ENCODE data around the gene SURF6. TPM values are rescaled to one million over a fixed set of nuclear protein-coding genes. Genes with fewer than 3 reads are reported as not detected.

SURF6 gene
- total RNA-seq, 1 donor from 2014 or later: 24.9 TPM

DNA sequence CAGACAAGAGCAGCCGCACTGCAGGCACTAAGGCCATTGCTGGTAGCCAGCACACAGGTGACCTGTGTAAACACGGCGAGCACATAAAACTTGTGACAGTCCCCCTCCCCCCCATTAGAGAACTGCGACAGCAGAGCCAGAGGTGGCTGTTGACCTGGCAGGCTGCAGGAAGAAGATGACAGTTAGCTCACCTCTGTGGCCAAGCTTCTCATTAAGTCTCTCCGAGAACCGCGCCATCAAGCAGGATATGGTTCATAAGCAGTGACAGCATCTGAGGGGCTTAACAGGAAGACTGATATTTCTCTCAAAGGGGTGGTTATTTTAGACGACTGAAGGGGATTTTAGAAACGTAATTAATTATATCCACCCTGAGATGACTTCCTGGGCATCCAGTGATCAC, 34.7 kb upstream of the SURF6 start:
- H3K36me3 Mint-ChIP-seq: peaks cover 2% of the 10 kb centered on the region
- H3K4me3 Mint-ChIP-seq: no peak overlapping the region
- DNase-seq (ENCODE audit: low spot score in 2 of 2, unreplicated experiment in 2 of 2): no peak
- H3K9me3 Mint-ChIP-seq: no peaks in the 10 kb centered on the region
- TF ChIP-seq, protein P1, sequence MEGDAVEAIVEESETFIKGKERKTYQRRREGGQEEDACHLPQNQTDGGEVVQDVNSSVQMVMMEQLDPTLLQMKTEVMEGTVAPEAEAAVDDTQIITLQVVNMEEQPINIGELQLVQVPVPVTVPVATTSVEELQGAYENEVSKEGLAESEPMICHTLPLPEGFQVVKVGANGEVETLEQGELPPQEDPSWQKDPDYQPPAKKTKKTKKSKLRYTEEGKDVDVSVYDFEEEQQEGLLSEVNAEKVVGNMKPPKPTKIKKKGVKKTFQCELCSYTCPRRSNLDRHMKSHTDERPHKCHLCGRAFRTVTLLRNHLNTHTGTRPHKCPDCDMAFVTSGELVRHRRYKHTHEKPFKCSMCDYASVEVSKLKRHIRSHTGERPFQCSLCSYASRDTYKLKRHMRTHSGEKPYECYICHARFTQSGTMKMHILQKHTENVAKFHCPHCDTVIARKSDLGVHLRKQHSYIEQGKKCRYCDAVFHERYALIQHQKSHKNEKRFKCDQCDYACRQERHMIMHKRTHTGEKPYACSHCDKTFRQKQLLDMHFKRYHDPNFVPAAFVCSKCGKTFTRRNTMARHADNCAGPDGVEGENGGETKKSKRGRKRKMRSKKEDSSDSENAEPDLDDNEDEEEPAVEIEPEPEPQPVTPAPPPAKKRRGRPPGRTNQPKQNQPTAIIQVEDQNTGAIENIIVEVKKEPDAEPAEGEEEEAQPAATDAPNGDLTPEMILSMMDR (IDR thresholded peaks at IDR 0.05; ENCODE audit: unreplicated experiment): no peak
- H3K27ac Mint-ChIP-seq: no peak overlapping the region
- H3K4me1 Mint-ChIP-seq: peaks cover 23% of the 10 kb centered on the region
- H3K27me3 Mint-ChIP-seq (ENCODE audit: low read depth): no peaks in the 10 kb centered on the region

DNA sequence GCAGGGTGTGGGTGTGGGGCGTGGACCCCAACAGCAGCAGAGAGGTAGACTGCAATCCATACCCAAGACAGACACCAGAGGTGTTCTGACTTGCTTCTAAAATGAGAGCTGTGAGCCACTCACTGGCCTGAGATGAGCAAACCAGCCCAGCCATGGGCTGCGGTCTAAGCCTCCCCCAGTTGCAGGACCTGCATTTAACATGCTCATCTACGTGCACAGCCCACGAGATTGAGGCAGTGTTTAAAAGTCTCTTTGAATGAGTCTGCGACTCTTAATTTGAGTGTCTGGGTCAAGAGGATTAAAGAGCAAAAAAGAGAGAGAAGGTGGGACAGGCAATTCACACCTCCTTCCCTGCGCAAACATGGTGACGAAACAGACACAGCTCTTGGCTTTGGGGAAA, 33.9 kb upstream of the SURF6 start:
- Mint-ChIP-seq H3K9me3 (no peaks in the 10 kb centered on the region), H3K36me3 (peaks cover 6% of the 10 kb centered on the region), H3K4me3 (no peak overlapping the region), H3K4me1 (peaks cover 21% of the 10 kb centered on the region), H3K27me3 (ENCODE audit: low read depth) (no peaks in the 10 kb centered on the region), H3K27ac (no peak overlapping the region)
- no peak for DNase-seq (ENCODE audit: low spot score in 2 of 2, unreplicated experiment in 2 of 2)
- TF ChIP-seq, protein P1 (IDR thresholded peaks at IDR 0.05; ENCODE audit: unreplicated experiment): no peak

- H3K4me1 Mint-ChIP-seq: peaks cover 16% of the 10 kb centered on the region
- no peak overlapping the region for H3K27ac Mint-ChIP-seq
- TF ChIP-seq, protein P1 (IDR thresholded peaks at IDR 0.05; ENCODE audit: unreplicated experiment): no peak
- H3K36me3 Mint-ChIP-seq: peaks cover 6% of the 10 kb centered on the region
- no peak for DNase-seq (ENCODE audit: low spot score in 2 of 2, unreplicated experiment in 2 of 2)
- H3K27me3 Mint-ChIP-seq (ENCODE audit: low read depth): no peaks in the 10 kb centered on the region
- H3K9me3 Mint-ChIP-seq: no peaks in the 10 kb centered on the region
- H3K4me3 Mint-ChIP-seq: no peak overlapping the region
Measured at GRCh38 chr9:133369422-133369821, 33.4 kb upstream of the SURF6 start.

DNA sequence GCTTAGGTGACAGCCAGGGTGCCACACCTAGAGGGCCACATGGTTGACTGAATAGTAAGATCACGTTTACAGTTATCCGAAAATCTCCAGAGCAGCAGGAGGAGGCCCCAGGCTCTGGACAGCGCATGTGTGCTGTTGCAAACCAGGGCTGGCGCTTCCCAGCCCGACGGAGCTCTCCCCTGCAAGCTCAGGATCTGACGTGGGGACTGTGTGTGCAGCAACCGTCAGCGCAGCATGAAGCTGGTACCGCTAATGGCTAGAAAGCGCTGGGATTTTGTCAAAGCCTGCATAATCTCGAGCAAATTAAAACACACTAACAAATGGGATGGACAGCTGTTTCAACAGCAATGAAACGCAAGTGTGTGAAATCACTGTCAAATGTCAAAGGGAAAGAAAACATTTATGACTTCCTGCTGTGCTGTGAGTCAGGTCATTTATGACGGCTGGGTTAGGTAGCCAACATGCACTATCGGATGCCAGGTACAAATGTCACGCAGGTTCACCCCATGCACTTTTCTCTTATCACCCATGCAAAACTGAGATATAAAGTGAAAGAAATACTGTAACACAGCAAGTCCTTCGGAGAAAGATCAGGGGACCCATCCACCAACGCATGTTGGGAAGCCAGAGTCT, 32.4 kb upstream of the SURF6 start:
- TF ChIP-seq, protein P1 (IDR thresholded peaks at IDR 0.05; ENCODE audit: unreplicated experiment): no peak
- Mint-ChIP-seq H3K36me3 (peaks cover 14% of the 10 kb centered on the region), H3K4me3 (no peak overlapping the region), H3K27ac (no peak overlapping the region), H3K4me1 (peaks cover 11% of the 10 kb centered on the region), H3K9me3 (no peaks in the 10 kb centered on the region), H3K27me3 (ENCODE audit: low read depth) (no peaks in the 10 kb centered on the region)
- DNase-seq (ENCODE audit: low spot score in 2 of 2, unreplicated experiment in 2 of 2): no peak

GRCh38 chr9:133367778-133368177, 31.8 kb upstream of the SURF6 start:
- Mint-ChIP-seq H3K27me3 (ENCODE audit: low read depth) (no peaks in the 10 kb centered on the region), H3K27ac (no peak overlapping the region), H3K4me1 (peaks cover 11% of the 10 kb centered on the region), H3K9me3 (no peaks in the 10 kb centered on the region), H3K4me3 (no peak overlapping the region), H3K36me3 (peaks cover 16% of the 10 kb centered on the region)
- TF ChIP-seq, protein P1 (IDR thresholded peaks at IDR 0.05; ENCODE audit: unreplicated experiment): no peak
- DNase-seq (ENCODE audit: low spot score in 2 of 2, unreplicated experiment in 2 of 2): no peak

DNA sequence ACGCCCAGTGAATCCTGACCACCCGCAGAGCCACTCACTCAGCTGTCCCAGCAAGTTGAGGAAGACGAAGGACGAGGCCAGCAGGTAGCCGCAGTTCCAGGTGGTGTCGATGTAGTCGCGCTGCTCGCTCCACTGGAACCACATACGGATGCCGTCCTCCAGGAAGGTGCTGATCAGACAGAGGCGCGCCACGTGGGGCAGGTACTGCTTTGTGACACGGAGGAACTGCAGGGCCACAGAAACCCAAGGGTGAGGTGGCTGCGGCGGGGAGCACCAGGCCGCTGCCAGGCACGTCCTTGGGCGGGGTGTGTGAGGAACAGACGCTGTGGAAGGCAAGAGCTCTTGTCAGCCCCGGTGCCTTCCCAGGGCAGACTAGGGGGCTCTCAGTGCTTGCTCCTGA, 31.2 kb upstream of the SURF6 start:
- Mint-ChIP-seq H3K9me3 (no peaks in the 10 kb centered on the region), H3K4me3 (no peak overlapping the region), H3K27ac (no peak overlapping the region), H3K4me1 (peaks cover 8% of the 10 kb centered on the region), H3K36me3 (peaks cover 18% of the 10 kb centered on the region), H3K27me3 (ENCODE audit: low read depth) (no peaks in the 10 kb centered on the region)
- no peak for DNase-seq (ENCODE audit: low spot score in 2 of 2, unreplicated experiment in 2 of 2)
- TF ChIP-seq, protein P1 (IDR thresholded peaks at IDR 0.05; ENCODE audit: unreplicated experiment): no peak
